Endothelial cell of umbilical vein (primary cell): ENCODE results near the gene KISS1R. TPM values are rescaled to one million over a fixed set of nuclear protein-coding genes. Genes with fewer than 3 reads are reported as not detected.
A peak's percentile ranks its signal among the peaks of the same experiment; 100 is the strongest.

ENCODE experiments used
- BruUV-seq: library from RNA; stranded (reverse); fragments of 400-500 nt; replicated peaks from 2 replicates; lab custom pipeline; 2021; lab: Mats Ljungman, UMichigan
- CTCF ChIA-PET: fragments of 300-600, 350-600 bp; sonication (Branson Sonifier 250); formaldehyde crosslinking; loops from one replicate; lab custom pipeline; 2021; ENCODE audit warnings: antibody characterized with exemption, inconsistent platforms; lab: Charles Lee
- POLR2A ChIA-PET: fragments of 300-600, 350-600 bp; sonication (Branson Sonifier 250); formaldehyde crosslinking; loops from one replicate; lab custom pipeline; 2021; ENCODE audit warnings: antibody characterized with exemption, inconsistent platforms; lab: Charles Lee
- DNase-seq: peaks from one replicate; pipeline ENCODE4 v3.0.0-alpha.2; 2011; ENCODE audit warnings: low read depth, low spot score
- FAIRE-seq: peaks from 2 replicates; lab custom pipeline; 2011; peaks lifted over from hg19 to GRCh38; lab: Jason Lieb, UNC
- H2AFZ ChIP-seq: 2 replicates; pipeline ENCODE4 v1.6.0; 2012; ENCODE audit warnings: low read depth, low read length, control low read depth, inconsistent platforms
- H3K27ac ChIP-seq: 2 replicates; pipeline ENCODE4 v1.5.1; 2011; ENCODE audit warnings: low read depth, mild to moderate bottlenecking, control low read depth, low read length, moderate library complexity; ENCODE audit not compliant: insufficient read depth
- H3K27me3 ChIP-seq, 2 experiments: 2 replicates each; pipeline versions ENCODE4 v1.6.0 to v1.6.1; 2011; ENCODE audit warnings: low read length in 2 of 2, mixed read lengths in 1 of 2; ENCODE audit not compliant: control insufficient read depth in 2 of 2, insufficient read depth in 2 of 2
- H3K36me3 ChIP-seq, 2 experiments: 2 replicates in 1 of 2; 3 replicates in 1 of 2; pipeline ENCODE4 v1.5.1; 2011; ENCODE audit warnings: low read length in 2 of 2, mild to moderate bottlenecking in 1 of 2, moderate library complexity in 1 of 2; ENCODE audit not compliant: control insufficient read depth in 2 of 2, insufficient read depth in 2 of 2; ENCODE audit errors: extremely low read depth in 1 of 2
- H3K4me1 ChIP-seq: 3 replicates; pipeline ENCODE4 v1.5.1; 2011; ENCODE audit warnings: mild to moderate bottlenecking, low read length; ENCODE audit not compliant: control insufficient read depth, insufficient read depth; ENCODE audit errors: extremely low read depth
- H3K4me2 ChIP-seq: 2 replicates; pipeline ENCODE4 v1.6.1; 2011; ENCODE audit warnings: low read length, control low read depth, mixed read lengths; ENCODE audit not compliant: insufficient read depth
- H3K4me3 ChIP-seq, 3 experiments: fragments of 200-600 bp in 1 of 3; sonication (generic), shearing (Covaris generic) in 1 of 3; replicated peaks in 1 of 3; 2 replicates each; pipeline ENCODE4 v1.5.1; 2011 to 2016; ENCODE audit warnings: control low read depth in 3 of 3, low read length in 3 of 3, mild to moderate bottlenecking in 2 of 3, inconsistent platforms in 1 of 3, low read depth in 1 of 3, moderate library complexity in 1 of 3; ENCODE audit not compliant: insufficient read depth in 1 of 3
- H3K79me2 ChIP-seq: 2 replicates; pipeline ENCODE4 v1.6.0; 2012; ENCODE audit warnings: low read length, inconsistent platforms; ENCODE audit not compliant: control insufficient read depth, insufficient read depth
- H3K9ac ChIP-seq: replicated peaks from 2 replicates; pipeline ENCODE3; 2011; ENCODE audit warnings: low read length, control low read depth; ENCODE audit not compliant: insufficient read depth; ENCODE audit errors: extremely low read depth
- H3K9me1 ChIP-seq: replicated peaks from 3 replicates; pipeline ENCODE4 v1.6.0; 2011; ENCODE audit warnings: mild to moderate bottlenecking, low read length; ENCODE audit not compliant: control insufficient read depth, insufficient read depth; ENCODE audit errors: extremely low read depth
- H3K9me3 ChIP-seq: replicated peaks from 2 replicates; pipeline ENCODE4 v1.5.1; 2012; ENCODE audit warnings: low read length, inconsistent platforms; ENCODE audit not compliant: control insufficient read depth, insufficient read depth
- H4K20me1 ChIP-seq: replicated peaks from 2 replicates; pipeline ENCODE3; 2011; ENCODE audit warnings: mild to moderate bottlenecking, low read length; ENCODE audit not compliant: control insufficient read depth, insufficient read depth; ENCODE audit errors: extremely low read depth
- CTCF ChIP-seq, 2 donors: IDR thresholded peaks; 1 replicate in 1 of 2; 2 replicates in 1 of 2; pipeline ENCODE4 v1.5.1; 2011; ENCODE audit warnings: low read length in 2 of 2, mild to moderate bottlenecking in 2 of 2, moderate library complexity in 2 of 2, control low read depth in 1 of 2, inconsistent platforms in 1 of 2, low read depth in 1 of 2; ENCODE audit not compliant: insufficient read depth in 1 of 2; ENCODE audit errors: extremely low read depth in 1 of 2
- EZH2 ChIP-seq: IDR thresholded peaks from 2 replicates; pipeline ENCODE4 v1.6.1; 2012; ENCODE audit warnings: borderline replicate concordance, low read depth, mild to moderate bottlenecking, moderate library complexity, low read length, inconsistent platforms; ENCODE audit not compliant: severe bottlenecking
- FOS ChIP-seq: IDR thresholded peaks from 2 replicates; pipeline ENCODE4 v1.6.1; 2011; ENCODE audit warnings: mild to moderate bottlenecking, low read length, moderate library complexity, borderline replicate concordance; ENCODE audit not compliant: insufficient read depth
- GATA2 ChIP-seq: IDR thresholded peaks from 2 replicates; pipeline ENCODE4 v1.7.0; 2011; ENCODE audit warnings: low read depth, mild to moderate bottlenecking, moderate library complexity, mixed read lengths, low read length; ENCODE audit not compliant: insufficient read length, insufficient read depth
- JUN ChIP-seq: IDR thresholded peaks from 2 replicates; pipeline ENCODE4 v1.6.1; 2011; ENCODE audit warnings: borderline replicate concordance, low read depth; ENCODE audit not compliant: insufficient read length, insufficient read depth
- MAX ChIP-seq: IDR thresholded peaks from 2 replicates; pipeline ENCODE4 v1.6.1; 2011; ENCODE audit not compliant: insufficient read depth, insufficient read length
- MYC ChIP-seq: IDR thresholded peaks from one replicate; pipeline ENCODE4 v1.6.1; 2011; ENCODE audit warnings: mild to moderate bottlenecking, low read depth, low read length
- POLR2A ChIP-seq: IDR thresholded peaks from 2 replicates; pipeline ENCODE4 v1.6.1; 2012; ENCODE audit warnings: low read depth, mild to moderate bottlenecking, control low read depth, low read length
- POLR2AphosphoS5 ChIP-seq: IDR thresholded peaks from 2 replicates; pipeline ENCODE4 v1.6.1; 2012; ENCODE audit warnings: low read depth, mild to moderate bottlenecking, control low read depth, low read length, moderate library complexity; ENCODE audit not compliant: insufficient read depth
- dilution Hi-C: fragments of 300-500 bp; cut with MboI; formaldehyde crosslinking; loops from one replicate; pipeline ENCODE4 v1.15.0; 2019; ENCODE audit warnings: low sequenced_read_pairs; ENCODE audit not compliant: extremely low pct_ligation_motif_present
- intact Hi-C: fragments of 100-400 bp; cut with micrococcal nuclease; formaldehyde crosslinking; loops from one replicate; pipeline ENCODE4 v1.10.0; 2022
- polyA plus RNA-seq, 4 experiments: library from polyadenylated mRNA; depleted of rRNA in 3 of 4; stranded (reverse) in 3 of 4; unstranded in 1 of 4; fragments of >200 nt; gene quantifications; 2 replicates each; pipeline versions ENCODE4 v1.2.1 to v1.2.3, GENCODE V29; 2011 to 2012; ENCODE audit warnings: missing spikeins in 1 of 4
- total RNA-seq: library from RNA; stranded (reverse); gene quantifications from 2 replicates; pipeline ENCODE4 v1.2.3, GENCODE V29; 2021

Gene KISS1R
- total and polyA plus RNA-seq, 2 donors (not counting 3 experiments of a cell fraction or from before 2014, with no cell fraction given): not detected

DNA sequence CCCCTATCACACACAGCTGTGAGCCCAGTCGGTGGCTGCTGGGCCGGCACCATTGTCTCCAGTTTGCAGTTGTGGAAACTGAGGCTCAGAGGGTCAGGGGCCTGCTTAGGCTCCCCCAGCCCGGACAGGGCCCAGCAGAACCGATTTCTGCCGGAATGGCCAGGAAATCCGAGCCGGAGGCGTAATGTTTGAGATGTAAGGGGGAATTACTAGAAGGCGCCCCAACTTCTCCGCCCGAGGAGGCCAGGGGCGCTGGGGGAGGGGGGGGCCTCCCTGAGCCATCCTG is 962 bp downstream of the KISS1R start:
- no peak for FAIRE-seq
- intact Hi-C loops (no loop called here), dilution Hi-C loops (no loop called here)
- H3K4me1 ChIP-seq: peaks cover 6% of the 10 kb centered on the region
- no peak overlapping the region for H3K9ac ChIP-seq
- H3K4me3 ChIP-seq: no peak overlapping the region
- no peak overlapping the region for H2AFZ ChIP-seq
- no peak overlapping the region for H3K27ac ChIP-seq
- BruUV-seq: no TSS peak
- H3K9me1 ChIP-seq: no peaks in the 10 kb centered on the region
- H3K27me3 ChIP-seq: peaks cover 28 to 35% of the 10 kb centered on the region in 2 experiments
- no peak overlapping the region for H3K4me2 ChIP-seq
- ChIA-PET POLR2A (no interaction called here), CTCF (interaction anchor here (0.9 kb wide), 1 partner anchor 62 kb away, joined by 3 read pairs; no protein-coding TSS in a partner anchor)
- no peaks in the 10 kb centered on the region for H3K36me3 ChIP-seq
- H4K20me1 ChIP-seq: no peaks in the 10 kb centered on the region
- no peaks in the 10 kb centered on the region for H3K79me2 ChIP-seq
- TF ChIP-seq POLR2AphosphoS5: no peak
- TF ChIP-seq EZH2: peak; percentile 97
- TF ChIP-seq FOS: no peak
- TF ChIP-seq GATA2: no peak
- H3K9me3 ChIP-seq: no peaks in the 10 kb centered on the region
- DNase-seq: no peak

- FAIRE-seq: no peak
- CTCF ChIA-PET: interaction anchor here (1.0 to 2.6 kb wide), 3 partner anchors 55 to 148 kb away, joined by 3 to 10 read pairs (median 3); partner anchors contain the start of gene WDR18
- POLR2A ChIA-PET: no interaction called here
- no peaks in the 10 kb centered on the region for H3K9me1 ChIP-seq
- DNase-seq: no peak
- no peak overlapping the region for H3K4me3 ChIP-seq
- H3K4me2 ChIP-seq: no peak overlapping the region
- H3K9me3 ChIP-seq: no peaks in the 10 kb centered on the region
- no peak overlapping the region for H3K27ac ChIP-seq
- no peaks in the 10 kb centered on the region for H3K79me2 ChIP-seq
- dilution Hi-C loops (no loop called here), intact Hi-C loops (no loop called here)
- no TSS peak for BruUV-seq
- no peaks in the 10 kb centered on the region for H3K36me3 ChIP-seq
- no peaks in the 10 kb centered on the region for H4K20me1 ChIP-seq
- H3K27me3 ChIP-seq: peaks cover 28 to 35% of the 10 kb centered on the region in 2 experiments
- H3K4me1 ChIP-seq: peaks cover 2% of the 10 kb centered on the region
- no peak overlapping the region for H3K9ac ChIP-seq
- TF ChIP-seq JUN: no peak
- no peak for TF ChIP-seq MAX
- no peak for TF ChIP-seq CTCF (IDR thresholded peaks at IDR 0.05; ENCODE audit: extremely low read depth in 1 of 2, insufficient read depth in 1 of 2, low read depth in 1 of 2, low read length in 2 of 2)
- no peak for TF ChIP-seq POLR2A
- TF ChIP-seq GATA2: no peak
- TF ChIP-seq POLR2AphosphoS5: no peak
- TF ChIP-seq MYC: no peak
- H2AFZ ChIP-seq: no peak overlapping the region
Observed at GRCh38 chr19:918481-919198, 1.5 kb downstream of the KISS1R start.
